Psoas muscle (tissue), 8 donors: ENCODE results near the gene KRAS. TPM values are rescaled to one million over a fixed set of nuclear protein-coding genes. Genes with fewer than 3 reads are reported as not detected.

ENCODE experiments used
- ATAC-seq, 4 donors: fragments of 200-7000 bp; cut with Tn5 transposase; one replicate each; pipeline ENCODE4 v1.9.1; 2020; ENCODE audit warnings: moderate library complexity in 3 of 4, mild to moderate bottlenecking in 2 of 4
- DNase-seq, 2 donors: peaks; one replicate each; pipeline ENCODE4 v3.0.0-alpha.2; 2020
- H3K27ac ChIP-seq: fragments of 200-600 bp; one replicate; pipeline ENCODE4 v1.8.0; 2022
- H3K27me3 ChIP-seq, 3 donors: fragments of 200-600 bp in 1 of 3; one replicate each; pipeline versions ENCODE4 v1.6.1 to v1.8.0; 2013 to 2022; ENCODE audit warnings: low read length in 2 of 3, mild to moderate bottlenecking in 2 of 3, moderate library complexity in 1 of 3; ENCODE audit not compliant: insufficient read depth in 3 of 3
- H3K36me3 ChIP-seq, 2 donors: fragments of 200-600 bp in 1 of 2; one replicate each; pipeline versions ENCODE4 v1.6.1 to v1.8.0; 2013 to 2022; ENCODE audit warnings: low read depth in 1 of 2, mild to moderate bottlenecking in 1 of 2, moderate library complexity in 1 of 2; ENCODE audit not compliant: insufficient read depth in 1 of 2
- H3K4me1 ChIP-seq: fragments of 200-600 bp; one replicate; pipeline ENCODE4 v1.8.0; 2022
- H3K4me3 ChIP-seq: fragments of 200-600 bp; one replicate; pipeline ENCODE4 v1.8.0; 2022; ENCODE audit warnings: mild to moderate bottlenecking
- H3K9me3 ChIP-seq: fragments of 200-600 bp; one replicate; pipeline ENCODE4 v1.8.0; 2022
- CTCF ChIP-seq: fragments of 200-600 bp; IDR thresholded peaks from one replicate; pipeline ENCODE4 v1.8.0; 2022; ENCODE audit warnings: antibody characterized with exemption
- WGBS, 3 donors: extraction: QIAGEN DNeasy Blood & Tissue Kit; methylation state at CpG; one replicate each; pipeline versions ENCODE4 v1.1.6 to v1.1.7; 2013; 5-methylcytosine and 5-hydroxymethylcytosine counted together
- intact Hi-C, 2 donors: fragments of 100-400 bp; cut with DNase I; formaldehyde crosslinking; loops; one replicate each; pipeline versions ENCODE4 v1.11.0 to v1.14.2; 2022
- polyA plus RNA-seq, 3 donors: library from polyadenylated mRNA; stranded (reverse); fragments of 200-250 nt; gene quantifications; one replicate each; pipeline ENCODE4 v1.2.3, GENCODE V29; 2013
- total RNA-seq, 4 donors: library from RNA; stranded (reverse); fragmentation: NEBNext Ultra II Directional in 2 of 4; extraction: Animal tissue kit (Norgen Biotek cat#: 25700) in 2 of 4; gene quantifications; one replicate each; pipeline versions ENCODE4 v1.2.1 to v1.2.4, GENCODE V29; 2021 to 2023
- donor health status: healthy with polysubstance abuse.
- donor health status: DM: no; HTN: no; CAD: no; lungs with moderate emphysema.
- donor health status: Bipolar disorder and iron deficiency.
- donor health status: healthy.
- donor health status: DM: yes; HTN: yes; CAD: no.
- donor health status: DM: no; HTN: no; CAD: no.
- donor health status: DM: no; HTN: no; CAD: no.
- donor health status: DM: yes; HTN: yes; CAD: no.

KRAS gene
- total and polyA plus RNA-seq, 7 donors: 5.2 to 18.0 (median 12.3) TPM

- TF ChIP-seq CTCF: no peak
- Histone ChIP-seq H3K4me3 (no peak overlapping the region), H3K36me3 (no peaks in the 10 kb centered on the region), H3K27me3 (no peaks in the 10 kb centered on the region), H3K27ac (no peak overlapping the region), H3K9me3 (no peaks in the 10 kb centered on the region), H3K4me1 (no peaks in the 10 kb centered on the region)
- intact Hi-C loops: loop anchor here in 1 of 2 donors (10.0 kb wide), 1 partner anchor 697 kb away; the partner anchor contains the start of gene RASSF8
- WGBS, 3 donors: 89 to 94% (median 93%) methylated on average over 5 of the region's 5 CpGs
- no peak for ATAC-seq
- DNase-seq: no peak
Measured at GRCh38 chr12:25257590-25258324, 7.0 kb upstream of the KRAS start.

- no peak for TF ChIP-seq CTCF
- WGBS, 3 donors: 71 to 74% (median 73%) methylated on average over 3 of the region's 3 CpGs
- Histone ChIP-seq H3K27ac (no peak overlapping the region), H3K4me1 (no peaks in the 10 kb centered on the region), H3K36me3 (no peaks in the 10 kb centered on the region), H3K4me3 (no peak overlapping the region), H3K9me3 (no peaks in the 10 kb centered on the region), H3K27me3 (no peaks in the 10 kb centered on the region)
- no peak for DNase-seq
- intact Hi-C loops: loop anchor here in 1 of 2 donors (10.0 kb wide), 1 partner anchor 698 kb away; the partner anchor contains the start of gene RASSF8
- no peak for ATAC-seq
Measured at GRCh38 chr12:25256826-25257225, 6.1 kb upstream of the KRAS start.

GRCh38 chr12:25256005-25256404 lies 5.3 kb upstream of the KRAS start:
- H3K36me3 ChIP-seq: no peaks in the 10 kb centered on the region
- DNase-seq (no peak), ATAC-seq (no peak)
- no peaks in the 10 kb centered on the region for H3K27me3 ChIP-seq
- intact Hi-C loops: loop anchor here in 1 of 2 donors (10.0 kb wide), 1 partner anchor 699 kb away; the partner anchor contains the start of gene RASSF8
- 88 to 93% (median 91%) methylated on average over 5 of the region's 5 CpGs for WGBS, 3 donors
- H3K27ac ChIP-seq: no peak overlapping the region
- no peaks in the 10 kb centered on the region for H3K4me1 ChIP-seq
- no peak for TF ChIP-seq CTCF
- H3K4me3 ChIP-seq: no peak overlapping the region
- no peaks in the 10 kb centered on the region for H3K9me3 ChIP-seq

- no peak for TF ChIP-seq CTCF
- Histone ChIP-seq H3K4me3 (no peak overlapping the region), H3K27ac (no peak overlapping the region), H3K36me3 (no peaks in the 10 kb centered on the region), H3K27me3 (no peaks in the 10 kb centered on the region), H3K9me3 (no peaks in the 10 kb centered on the region), H3K4me1 (no peaks in the 10 kb centered on the region)
- ATAC-seq (no peak), DNase-seq (no peak)
- 78 to 85% (median 82%) methylated on average over 4 of the region's 4 CpGs for WGBS, 3 donors
- intact Hi-C loops: loop anchor here in 1 of 2 donors (5.0 to 10.0 kb wide), 2 partner anchors 57 to 700 kb away; partner anchors contain the start of genes DNAI7, ETFRF1 and RASSF8
Measured at GRCh38 chr12:25254271-25254880, 3.6 kb upstream of the KRAS start.
